HUDEP-2 (cell line): ENCODE data around the gene NRBP1.

Source experiments
- DNase-seq, 76 experiments: peaks; one replicate each; lab custom pipeline; 2025; ENCODE audit not compliant: unreplicated experiment in 76 of 76; lab: John Stamatoyannopoulos, UW

Gene NRBP1

GRCh38 chr2:27428213-27428977, at the start of gene NRBP1:
Gene NRBP1 (plus strand): TSS chr2:27428631. CDS start chr2:27433274, 4,643 bp downstream.
- peak in 73 of 76 experiments; percentile 30 to 91 (median 78) for DNase-seq

DNA sequence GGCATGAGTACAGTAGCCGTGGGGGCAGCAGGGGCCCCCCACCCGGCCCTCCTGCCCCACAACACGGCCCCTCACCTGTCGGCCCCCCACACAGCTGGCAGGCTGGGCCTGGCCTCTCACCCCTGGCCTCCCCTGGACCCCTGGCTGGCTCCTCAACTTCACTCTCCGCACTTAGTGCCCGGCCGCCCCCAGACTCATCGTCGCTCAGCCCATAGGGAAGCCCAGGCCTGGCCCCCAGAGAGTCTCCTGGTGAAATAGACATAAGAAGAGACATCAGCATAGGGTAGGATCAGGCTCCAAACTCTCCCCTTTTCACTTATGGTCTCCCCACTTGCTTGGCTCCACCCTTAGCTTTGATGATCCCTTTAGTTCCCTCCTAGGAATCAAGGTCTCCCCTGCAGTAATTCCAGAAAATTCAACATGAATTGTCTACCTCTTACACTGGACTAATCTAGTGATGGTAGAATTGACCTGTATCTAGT, 49.6 kb upstream of the NRBP1 start:
- no peak for DNase-seq

- DNase-seq: peak in 1 of 76 experiments; percentile 26
These were observed 49.0 kb upstream of the NRBP1 start for GRCh38 chr2:27379383-27379835.

- DNase-seq: peak in 40 of 76 experiments; percentile 7 to 76 (median 55)
These were observed 48.4 kb upstream of the NRBP1 start for GRCh38 chr2:27379836-27380625.

- peak in 75 of 76 experiments; percentile 14 to 93 (median 84) for DNase-seq
These were observed 47.5 kb upstream of the NRBP1 start, which contains the start of gene ZNF513 for GRCh38 chr2:27380626-27381545. Gene ZNF513 (minus strand): TSS chr2:27380734. CDS start chr2:27380526, 208 bp downstream.

DNA sequence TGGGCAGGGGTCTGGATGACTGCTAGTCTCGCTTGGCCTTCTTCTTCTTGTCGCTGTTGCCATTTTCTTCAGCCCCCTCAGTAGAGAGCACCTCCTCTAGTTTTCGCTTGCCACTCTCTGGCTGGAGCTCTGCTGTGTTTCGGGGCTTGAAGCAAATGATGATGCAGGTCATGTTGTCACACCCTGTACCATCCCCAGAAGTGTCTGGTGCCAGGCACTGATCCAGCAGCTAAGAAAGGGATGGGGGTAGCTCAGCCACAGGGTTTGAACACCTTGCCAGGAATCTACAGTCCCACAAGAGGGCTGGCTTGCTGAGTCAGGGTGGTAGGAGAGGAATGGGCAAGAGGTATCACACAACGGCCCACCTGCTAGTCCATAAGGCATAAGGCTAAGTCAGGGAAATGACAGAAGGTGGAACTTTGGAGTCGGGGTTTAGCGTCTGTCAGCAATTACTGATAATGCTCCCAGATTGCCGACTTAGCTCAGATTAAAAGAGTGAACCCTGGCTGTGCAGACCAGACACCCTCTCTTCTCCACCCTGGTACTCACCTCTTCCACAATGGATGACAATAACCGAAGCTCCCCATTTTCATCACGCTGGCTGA, 46.8 kb upstream of the NRBP1 start:
- no peak for DNase-seq

GRCh38 chr2:27390822-27391679, 37.4 kb upstream of the NRBP1 start:
- no peak for DNase-seq

- no peak for DNase-seq
These were observed 35.2 kb upstream of the NRBP1 start for GRCh38 chr2:27393225-27393624.

DNA sequence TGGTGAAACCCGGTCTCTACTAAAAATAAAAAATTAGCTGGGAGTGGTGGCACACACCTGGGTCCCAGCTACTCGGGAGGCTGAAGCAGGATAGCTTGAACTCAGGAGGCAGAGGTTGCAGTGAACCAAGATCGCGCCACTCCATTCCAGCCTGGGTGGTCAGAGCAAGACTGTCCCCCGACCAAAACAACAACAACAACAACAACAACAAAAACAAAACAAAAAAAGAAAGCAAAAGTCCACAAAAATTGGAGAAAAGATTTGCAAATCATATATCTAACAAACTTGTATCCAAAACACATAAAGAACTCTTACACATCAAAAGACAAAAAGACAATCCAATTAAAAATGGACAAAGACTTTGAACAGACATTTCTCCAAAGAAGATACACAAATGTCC, 29.5 kb upstream of the NRBP1 start:
- DNase-seq: no peak

DNA sequence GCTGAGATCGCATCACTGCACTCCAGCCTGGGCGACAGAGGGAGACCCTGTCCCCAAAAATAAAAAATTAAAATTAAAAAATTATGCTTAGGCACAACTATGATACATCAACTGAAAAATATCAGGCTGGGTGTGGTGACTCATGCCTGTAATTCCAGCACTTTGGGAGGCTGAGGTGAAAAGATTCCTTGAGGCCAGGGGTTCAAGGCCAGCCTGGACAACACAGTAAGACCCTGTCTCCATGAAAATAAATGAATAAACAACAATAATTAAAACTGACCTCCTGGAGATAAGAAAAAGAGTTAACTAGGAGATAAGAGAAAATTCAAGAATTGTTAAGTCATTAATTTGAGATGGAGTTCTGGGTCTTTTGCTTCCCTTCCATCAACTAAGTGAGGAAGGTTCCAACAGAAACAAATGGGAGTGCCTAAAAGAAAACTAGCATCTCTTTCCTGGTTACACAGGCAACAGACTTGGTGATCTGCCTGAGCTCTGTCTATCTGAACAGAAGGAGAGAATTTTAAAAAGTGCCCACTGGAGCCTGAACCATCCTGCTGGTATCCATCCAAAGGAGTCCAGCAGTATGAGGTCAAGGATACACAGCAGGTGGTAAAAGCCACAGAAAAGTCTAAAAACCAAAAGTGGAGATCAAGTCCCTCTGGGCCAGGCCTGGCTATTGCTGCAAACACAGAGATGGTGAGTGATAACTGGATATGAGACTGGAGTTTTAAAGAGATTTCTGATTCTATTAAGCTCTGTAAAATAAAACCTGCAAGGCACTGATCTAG, 27.9 kb upstream of the NRBP1 start:
- no peak for DNase-seq

- peak in 10 of 76 experiments; percentile 1 to 17 (median 8) for DNase-seq
These were observed 20.5 kb upstream of the NRBP1 start for GRCh38 chr2:27407798-27408491.

DNA sequence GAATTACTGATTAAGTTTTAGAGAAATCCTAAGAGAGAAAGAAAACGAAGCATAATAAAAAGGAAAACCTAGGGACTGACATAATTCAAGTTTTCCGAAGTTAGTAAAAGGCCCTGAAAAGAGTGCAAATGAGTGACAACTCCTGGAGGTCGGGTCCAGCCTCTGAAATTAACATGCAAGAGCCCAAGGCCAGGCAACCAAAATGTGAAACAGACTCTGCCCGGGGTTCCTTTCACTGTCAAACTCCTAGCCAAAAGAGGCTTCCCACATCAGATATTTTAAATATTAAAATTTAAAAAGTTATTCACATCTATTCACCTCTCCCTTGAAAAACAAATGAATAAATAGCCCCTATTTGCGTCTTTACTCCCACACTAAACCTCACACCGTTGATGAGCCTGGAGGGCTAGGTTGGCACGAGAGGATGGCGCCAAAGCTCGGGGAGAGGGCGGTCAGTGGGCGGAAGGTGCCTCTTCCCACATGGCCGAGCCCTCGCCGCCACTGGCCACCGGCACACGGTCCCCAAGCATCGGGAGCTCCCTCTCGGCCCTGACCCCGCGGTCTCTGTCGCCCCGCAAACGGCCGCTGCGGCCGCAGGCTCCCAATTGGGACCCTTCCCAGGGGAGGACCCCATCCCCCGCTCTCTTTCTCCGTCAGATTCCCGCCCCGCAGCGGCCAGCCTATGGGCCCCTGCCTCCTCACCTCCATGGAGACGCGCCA, 19.7 kb upstream of the NRBP1 start:
- DNase-seq: peak in 15 of 76 experiments; percentile 2 to 33 (median 19)

DNA sequence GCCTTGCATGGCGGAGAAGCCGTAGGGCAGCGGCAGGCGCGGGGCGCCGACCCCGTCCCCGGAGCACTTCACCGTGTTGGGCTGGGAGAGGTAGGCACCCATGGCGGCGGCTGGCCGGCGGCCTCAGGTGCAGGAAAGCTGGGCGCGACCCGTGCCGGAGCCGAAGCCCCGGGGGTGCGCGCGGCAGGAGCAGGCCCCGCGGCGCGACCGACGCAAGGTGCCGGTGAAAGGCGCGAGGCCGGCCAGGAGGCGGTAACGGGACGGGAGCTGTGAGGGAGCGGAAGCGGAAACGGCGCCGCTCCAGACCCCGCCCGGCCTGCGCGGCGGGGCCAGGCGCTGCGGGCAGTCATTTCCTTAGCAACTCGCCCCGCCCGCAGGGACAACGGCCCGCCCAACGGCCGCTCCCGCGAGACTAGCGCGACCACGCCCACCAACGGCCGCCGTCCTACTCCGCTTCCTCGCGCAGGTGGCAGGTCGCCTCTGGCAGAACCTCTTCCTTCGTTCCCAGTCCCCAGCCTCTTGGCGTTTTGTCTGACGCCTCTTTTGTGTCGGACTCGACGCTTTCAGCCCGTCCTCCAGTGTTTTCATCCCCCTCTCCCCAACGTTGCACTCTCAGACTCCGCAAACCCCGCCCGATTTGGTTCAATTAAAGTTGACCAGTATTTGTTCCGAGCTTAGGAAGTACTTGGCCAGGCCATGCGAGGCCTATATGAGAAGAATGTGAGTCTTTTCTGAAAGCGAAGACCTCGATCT, 18.9 kb upstream of the NRBP1 start, which contains the start of gene PPM1G:
TSS of gene PPM1G (minus strand) at position 271 of the 753 bp plus-strand sequence. CDS start at position 102, 169 bp downstream.
- peak in 75 of 76 experiments; percentile 28 to 95 (median 89) for DNase-seq

DNA sequence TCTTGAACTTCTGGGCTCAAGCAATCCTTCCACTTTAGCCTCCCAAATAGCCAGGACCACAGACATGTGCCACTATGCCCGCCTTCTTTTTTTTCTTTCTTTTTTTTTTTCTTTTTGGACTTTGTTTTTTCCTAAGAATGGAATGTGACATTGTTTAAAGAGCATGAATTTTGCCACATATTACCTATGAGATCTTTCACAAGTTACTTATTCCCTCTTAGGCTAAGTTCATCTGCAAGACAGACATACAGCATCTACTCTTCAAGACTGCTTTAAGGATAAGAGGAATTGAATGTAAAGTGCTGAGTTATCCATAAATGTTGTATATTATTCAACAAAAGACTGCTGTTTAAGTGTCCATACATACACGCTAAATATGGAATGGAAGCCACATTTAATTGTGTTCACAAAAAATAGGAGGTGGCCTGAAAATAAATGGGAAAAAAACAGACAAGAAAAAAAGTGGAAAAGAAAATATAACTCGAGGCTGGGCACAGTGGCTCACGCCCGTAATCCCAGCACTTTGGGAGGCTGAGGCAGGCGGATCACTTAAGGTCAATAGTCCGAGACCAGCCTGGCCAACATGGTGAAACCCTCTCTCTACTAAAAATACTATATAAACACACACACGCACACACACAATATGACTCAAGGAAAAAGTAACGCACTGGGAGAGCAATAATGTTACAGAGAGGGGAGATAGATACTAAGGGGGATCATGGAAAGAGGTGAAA, 15.8 kb upstream of the NRBP1 start:
- DNase-seq: no peak

- DNase-seq: no peak
These were observed 12.3 kb upstream of the NRBP1 start for GRCh38 chr2:27416151-27416550.
